K562 (cell line): ENCODE data around the gene LTBP2. TPM values are rescaled to one million over a fixed set of nuclear protein-coding genes. Genes with fewer than 3 reads are reported as not detected.

Experiments used
- ATAC-seq: fragments of 200-7000 bp; cut with Tn5 transposase; 3 replicates; pipeline ENCODE4 v1.9.1; 2020; ENCODE audit warnings: moderate library complexity
- BruUV-seq: library from RNA; stranded (reverse); fragments of 400-500 nt; replicated peaks from 2 replicates; lab custom pipeline; 2021; lab: Mats Ljungman, UMichigan
- CTCF ChIA-PET: fragments of 300-600 bp; formaldehyde crosslinking; extraction: SDS; loops from one replicate; lab custom pipeline; 2021; ENCODE audit warnings: low intra/inter-chr PET ratio; lab: Yijun Ruan, JAX
- POLR2A ChIA-PET: fragments of 300-600, 350-650 bp; sonication (Branson Sonifier 250); formaldehyde crosslinking; extraction: SDS; loops from one replicate; lab custom pipeline; 2021; ENCODE audit warnings: antibody characterized with exemption, inconsistent platforms; lab: Yijun Ruan, JAX
- DNase-seq, 4 experiments: peaks; one replicate each; pipeline versions ENCODE4 v3.0.0 to v3.0.0-alpha.2; 2011 to 2018; ENCODE audit warnings: low spot score in 3 of 4, mixed read lengths in 3 of 4; ENCODE audit errors: extremely low read depth in 1 of 4
- FAIRE-seq: peaks from 2 replicates; lab custom pipeline; 2011; peaks lifted over from hg19 to GRCh38; lab: Jason Lieb, UNC
- H2AFZ ChIP-seq: 2 replicates; pipeline ENCODE4 v1.6.0; 2011; ENCODE audit warnings: low read depth, low read length, control low read depth, inconsistent platforms
- H3K27ac ChIP-seq: fragments of 200-600 bp; 3 replicates; pipeline ENCODE4 v1.8.0; 2011; ENCODE audit warnings: low read depth, mild to moderate bottlenecking, control low read depth, inconsistent platforms, low read length, moderate library complexity, mixed read lengths; ENCODE audit errors: extremely low read depth
- H3K27me3 ChIP-seq, 2 experiments: fragments of 300-600 bp in 1 of 2; 2 replicates in 1 of 2; 3 replicates in 1 of 2; pipeline versions ENCODE4 v1.6.0 to v1.8.0; 2011; ENCODE audit warnings: inconsistent platforms in 2 of 2, low read length in 2 of 2, mild to moderate bottlenecking in 1 of 2, mixed read lengths in 1 of 2, moderate library complexity in 1 of 2; ENCODE audit not compliant: control insufficient read depth in 2 of 2, insufficient read depth in 2 of 2
- H3K36me3 ChIP-seq: fragments of 300-600 bp; 3 replicates; pipeline ENCODE4 v1.8.0; 2011; ENCODE audit warnings: mild to moderate bottlenecking, low read length, inconsistent platforms; ENCODE audit not compliant: control insufficient read depth, insufficient read depth
- H3K4me1 ChIP-seq, 2 experiments: fragments of 200-600 bp in 1 of 2; replicated peaks in 1 of 2; 2 replicates in 1 of 2; 3 replicates in 1 of 2; pipeline versions ENCODE4 v1.5.1 to v1.8.0; 2011; ENCODE audit warnings: inconsistent platforms in 2 of 2, low read length in 2 of 2, mild to moderate bottlenecking in 1 of 2, mixed read lengths in 1 of 2, moderate library complexity in 1 of 2; ENCODE audit not compliant: control insufficient read depth in 2 of 2, insufficient read depth in 2 of 2
- H3K4me2 ChIP-seq: 2 replicates; pipeline ENCODE4 v1.6.1; 2011; ENCODE audit warnings: low read length, control low read depth, inconsistent platforms, mixed read lengths; ENCODE audit not compliant: insufficient read depth
- H3K4me3 ChIP-seq: fragments of 200-600 bp; sonication (generic), shearing (Covaris generic); 2 replicates; pipeline ENCODE4 v1.5.1; 2016; ENCODE audit warnings: control low read depth, inconsistent platforms
- H3K79me2 ChIP-seq: fragments of 200-600 bp; 3 replicates; pipeline ENCODE4 v1.8.0; 2011; ENCODE audit warnings: low read length, inconsistent platforms; ENCODE audit not compliant: control insufficient read depth, insufficient read depth
- H3K9ac ChIP-seq, 2 experiments: 2 replicates each; pipeline versions ENCODE4 v1.6.0 to v1.6.1; 2011; ENCODE audit warnings: low read depth in 2 of 2, low read length in 2 of 2, control low read depth in 1 of 2, inconsistent platforms in 1 of 2, mild to moderate bottlenecking in 1 of 2, mixed read lengths in 1 of 2; ENCODE audit not compliant: insufficient read depth in 1 of 2
- H3K9me1 ChIP-seq: one replicate; pipeline ENCODE4 v1.6.0; 2011; ENCODE audit warnings: inconsistent platforms, mild to moderate bottlenecking, low read length, moderate library complexity; ENCODE audit not compliant: control insufficient read depth, insufficient read depth
- H3K9me3 ChIP-seq: replicated peaks from 2 replicates; pipeline ENCODE4 v1.5.1; 2011; ENCODE audit warnings: low read depth, low read length, inconsistent platforms; ENCODE audit not compliant: control insufficient read depth, insufficient read depth
- H4K20me1 ChIP-seq: replicated peaks from 2 replicates; pipeline ENCODE4 v1.6.1; 2011; ENCODE audit warnings: low read length, inconsistent platforms, mixed read lengths; ENCODE audit not compliant: control insufficient read depth, insufficient read depth
- ATF4 ChIP-seq: fragments of 450-650 bp; formaldehyde crosslinking; IDR thresholded peaks from 2 replicates; pipeline ENCODE4 v1.4.0; 2022; ENCODE audit warnings: mild to moderate bottlenecking, moderate library complexity
- CBX8 ChIP-seq: fragments of 200-600 bp; sonication (generic); IDR thresholded peaks from 2 replicates; pipeline ENCODE4 v1.6.1; 2012; ENCODE audit warnings: borderline replicate concordance, mixed run types, low read depth, mild to moderate bottlenecking, moderate library complexity, mixed read lengths, low read length, control low read depth, inconsistent platforms; ENCODE audit not compliant: poor library complexity, severe bottlenecking; ENCODE audit errors: extremely low read depth
- HNRNPK ChIP-seq: fragments of 200-400 bp; formaldehyde crosslinking; IDR thresholded peaks from one replicate; pipeline ENCODE4 v1.6.1; 2018; ENCODE audit warnings: mild to moderate bottlenecking, low read depth, low read length; ENCODE audit not compliant: poor library complexity, severe bottlenecking
- IRF2 ChIP-seq: sonication (generic); formaldehyde crosslinking; IDR thresholded peaks from 2 replicates; pipeline ENCODE4 v1.8.1; 2022; ENCODE audit warnings: mild to moderate bottlenecking, missing genetic modification reagents
- MED1 ChIP-seq: sonication (generic); formaldehyde crosslinking; IDR thresholded peaks from 2 replicates; pipeline ENCODE4 v1.8.1; 2023; ENCODE audit warnings: missing genetic modification reagents, borderline replicate concordance
- SAFB ChIP-seq: fragments of 200-400 bp; formaldehyde crosslinking; IDR thresholded peaks from 2 replicates; pipeline ENCODE4 v1.6.1; 2017; ENCODE audit warnings: low read depth, low read length, borderline replicate concordance
- ZNF445 ChIP-seq: fragments of 250-450 bp; sonication (Bioruptor Pico); IDR thresholded peaks from 2 replicates; pipeline ENCODE4 v1.4.0; 2020; ENCODE audit warnings: low read depth, mild to moderate bottlenecking, moderate library complexity
- WGBS: fragments of 100-300 bp; shearing (Covaris generic); methylation state at CpG from one replicate; pipeline ENCODE4 v1.1.6; 2016; ENCODE audit warnings: low coverage, mixed read lengths; ENCODE audit not compliant: insufficient coverage; ENCODE audit errors: missing lambda C conversion rate; 5-methylcytosine and 5-hydroxymethylcytosine counted together
- in situ Hi-C: fragments of 300-500 bp; cut with MboI; formaldehyde crosslinking; loops from 4 replicates; pipeline ENCODE4 v1.15.0; 2018; ENCODE audit warnings: inconsistent platforms, mixed read lengths
- intact Hi-C: fragments of 100-400 bp; cut with micrococcal nuclease; formaldehyde crosslinking; loops from 2 replicates; pipeline ENCODE4 v1.14.2; 2022
- polyA plus RNA-seq, 8 experiments: library from polyadenylated mRNA; depleted of rRNA in 4 of 8; stranded (reverse) in 5 of 8; unstranded in 3 of 8; fragments of >200 nt; fragmentation: Nextera tagmentation in 2 of 8; fragmentation: Illumina TruSeq in 1 of 8; extraction: Ambion mirVana in 2 of 8; extraction: Trizol in 1 of 8; gene quantifications; 2 replicates each; pipeline versions ENCODE4 v1.2.1 to v1.2.3, GENCODE V29; 2011 to 2014; ENCODE audit warnings: inconsistent platforms in 1 of 8, missing spikeins in 1 of 8
- total RNA-seq, 7 experiments: library from RNA; depleted of rRNA in 6 of 7; stranded (reverse); fragments of >200 nt in 6 of 7; fragmentation: Illumina TruSeq in 2 of 7; extraction: Trizol in 2 of 7; gene quantifications; 2 replicates each; pipeline versions ENCODE4 v1.2.1 to v1.2.3, GENCODE V29; 2011 to 2021; ENCODE audit warnings: low replicate concordance in 1 of 7

The LTBP2 gene
- total and polyA plus RNA-seq, 9 of the 15 experiments (the other 6 are each of a cell fraction or from before 2014, with no cell fraction given): under 0.01 to 0.18 (median 0.03) TPM; not detected in 3

DNA sequence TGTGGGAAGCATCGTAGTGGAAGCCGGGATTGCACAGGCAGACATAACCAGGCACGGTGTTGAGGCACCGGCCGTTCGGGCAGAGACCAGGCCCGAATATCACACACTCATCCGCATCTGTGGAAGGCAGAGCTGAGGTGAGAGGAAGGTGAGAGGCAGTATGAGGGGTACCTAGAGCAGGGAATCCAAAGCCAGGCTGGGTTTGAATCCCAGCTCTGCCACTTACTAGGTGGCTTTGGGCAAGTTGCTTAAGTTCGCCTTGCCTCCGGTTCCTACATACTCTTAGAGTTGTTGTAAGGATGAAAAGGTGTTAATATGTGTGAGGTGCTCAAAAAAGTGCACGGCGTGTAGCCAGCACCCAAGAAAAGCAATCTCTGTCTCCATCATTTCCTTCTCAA lies 108.1 kb downstream of the LTBP2 start:
- no TSS peak for BruUV-seq
- peaks cover 0 to 7% of the 10 kb centered on the region in 2 experiments; a peak in 1 of 5 replicates for H3K4me1 ChIP-seq
- H2AFZ ChIP-seq: no peak overlapping the region
- H4K20me1 ChIP-seq: no peaks in the 10 kb centered on the region; the same call in 1 of the 2 replicates
- H3K4me3 ChIP-seq: no peak overlapping the region
- intact Hi-C loops: loop anchor here (5.0 kb wide), 1 partner anchor 298 kb away; no protein-coding TSS in a partner anchor
- WGBS: 2% methylated on average over 10 of the region's 12 CpGs
- no peak for FAIRE-seq
- H3K79me2 ChIP-seq: no peaks in the 10 kb centered on the region
- H3K9me3 ChIP-seq: no peaks in the 10 kb centered on the region
- in situ Hi-C loops: no loop called here
- no peak overlapping the region for H3K4me2 ChIP-seq
- H3K27me3 ChIP-seq: peaks cover 0 to 33% of the 10 kb centered on the region in 2 experiments; a peak in 2 of 5 replicates
- DNase-seq: no peak
- no peak for ATAC-seq
- H3K27ac ChIP-seq: no peak overlapping the region
- ChIA-PET CTCF (no interaction called here), POLR2A (no interaction called here)
- H3K36me3 ChIP-seq: no peaks in the 10 kb centered on the region
- no peak overlapping the region for H3K9ac ChIP-seq
- no peaks in the 10 kb centered on the region for H3K9me1 ChIP-seq
- TF ChIP-seq ZNF445 (CRISPR knock-in tag) (no peak), IRF2 (CRISPR knock-in tag) (no peak), ATF4 (CRISPR knock-in tag) (no peak), MED1 (CRISPR knock-in tag) (no peak), HNRNPK (no peak), CBX8 (no peak), SAFB (no peak)
